Keratinocyte (primary cell): ENCODE results near the gene IGF1R. TPM values are rescaled to one million over a fixed set of nuclear protein-coding genes. Genes with fewer than 3 reads are reported as not detected.

Experiments
- DNase-seq: peaks from one replicate; pipeline ENCODE4 v3.0.0-alpha.2; 2011; ENCODE audit warnings: low read depth, missing footprints, low spot score
- FAIRE-seq: peaks from 2 replicates; lab custom pipeline; 2011; peaks lifted over from hg19 to GRCh38; lab: Jason Lieb, UNC
- H2AFZ ChIP-seq: 2 replicates; pipeline ENCODE4 v1.6.0; 2012; ENCODE audit warnings: low read length, control low read depth, inconsistent platforms; ENCODE audit not compliant: control insufficient read depth
- H3K27ac ChIP-seq: 2 replicates; pipeline ENCODE4 v1.5.1; 2011; ENCODE audit warnings: low read length; ENCODE audit not compliant: control insufficient read depth, insufficient read depth
- H3K27me3 ChIP-seq: 3 replicates; pipeline ENCODE4 v1.6.0; 2011; ENCODE audit warnings: low read length; ENCODE audit not compliant: control insufficient read depth, insufficient read depth; ENCODE audit errors: extremely low read depth
- H3K36me3 ChIP-seq, 2 experiments: 2 replicates in 1 of 2; 3 replicates in 1 of 2; pipeline ENCODE4 v1.5.1; 2011; ENCODE audit warnings: low read length in 2 of 2, mild to moderate bottlenecking in 1 of 2; ENCODE audit not compliant: control insufficient read depth in 2 of 2, insufficient read depth in 2 of 2; ENCODE audit errors: extremely low read depth in 1 of 2
- H3K4me1 ChIP-seq: 3 replicates; pipeline ENCODE4 v1.5.1; 2011; ENCODE audit warnings: low read length; ENCODE audit not compliant: control insufficient read depth, insufficient read depth; ENCODE audit errors: extremely low read depth
- H3K4me2 ChIP-seq: 3 replicates; pipeline ENCODE4 v1.6.0; 2011; ENCODE audit warnings: low read depth, low read length; ENCODE audit not compliant: control insufficient read depth, insufficient read depth; ENCODE audit errors: extremely low read depth
- H3K4me3 ChIP-seq, 3 experiments: fragments of 200-600 bp in 1 of 3; sonication (generic) in 1 of 3; 2 replicates in 2 of 3; 3 replicates in 1 of 3; pipeline ENCODE4 v1.5.1; 2011 to 2016; ENCODE audit warnings: low read length in 3 of 3, mild to moderate bottlenecking in 3 of 3, control low read depth in 2 of 3, inconsistent platforms in 1 of 3, low read depth in 1 of 3, mixed read lengths in 1 of 3, mixed run types in 1 of 3, moderate library complexity in 1 of 3; ENCODE audit not compliant: control insufficient read depth in 2 of 3, insufficient read depth in 2 of 3; ENCODE audit errors: extremely low read depth in 1 of 3
- H3K79me2 ChIP-seq: 2 replicates; pipeline ENCODE4 v1.6.0; 2012; ENCODE audit warnings: low read length; ENCODE audit not compliant: control insufficient read depth, insufficient read depth
- H3K9ac ChIP-seq: 3 replicates; pipeline ENCODE4 v1.6.0; 2011; ENCODE audit warnings: low read length; ENCODE audit not compliant: control insufficient read depth, insufficient read depth; ENCODE audit errors: extremely low read depth
- H3K9me1 ChIP-seq: 3 replicates; pipeline ENCODE4 v1.6.0; 2011; ENCODE audit warnings: low read length; ENCODE audit not compliant: control insufficient read depth, insufficient read depth; ENCODE audit errors: extremely low read depth
- H3K9me3 ChIP-seq: 2 replicates; pipeline ENCODE4 v1.5.1; 2012; ENCODE audit warnings: low read depth, low read length; ENCODE audit not compliant: control insufficient read depth
- H4K20me1 ChIP-seq: 3 replicates; pipeline ENCODE4 v1.6.0; 2011; ENCODE audit warnings: low read length; ENCODE audit not compliant: control insufficient read depth, insufficient read depth; ENCODE audit errors: extremely low read depth
- EZH2 ChIP-seq: IDR thresholded peaks from one replicate; pipeline ENCODE4 v1.6.1; 2012; ENCODE audit warnings: inconsistent platforms, mild to moderate bottlenecking, low read length, moderate library complexity
- dilution Hi-C: fragments of 300-500 bp; cut with MboI; formaldehyde crosslinking; loops from one replicate; pipeline ENCODE4 v1.7.0; 2020; ENCODE audit warnings: low sequenced_read_pairs; ENCODE audit not compliant: extremely low pct_ligation_motif_present
- polyA plus RNA-seq, 5 experiments: library from polyadenylated mRNA; depleted of rRNA in 3 of 5; stranded (reverse) in 3 of 5; stranded (forward) in 1 of 5; unstranded in 1 of 5; fragments of >200 nt; gene quantifications; 1 replicate in 1 of 5; 2 replicates in 3 of 5; 3 replicates in 1 of 5; pipeline versions ENCODE4 v1.2.1 to v1.2.3, GENCODE V29; 2011 to 2012; ENCODE audit warnings: missing spikeins in 2 of 5, low read depth in 1 of 5, low replicate concordance in 1 of 5
- TF ChIP-seq, protein P1 (sequence below), 3 experiments: IDR thresholded peaks in 1 of 3; conservative IDR thresholded peaks in 1 of 3; optimal IDR thresholded peaks in 1 of 3; 2 replicates in 2 of 3; 3 replicates in 1 of 3; pipeline versions ENCODE3 to v1.5.1; 2011; ENCODE audit warnings: low read length in 3 of 3, mild to moderate bottlenecking in 3 of 3, moderate library complexity in 2 of 3, control low read depth in 1 of 3, inconsistent platforms in 1 of 3; ENCODE audit not compliant: insufficient read depth in 2 of 3; ENCODE audit errors: extremely low read depth in 1 of 3

IGF1R gene
- polyA plus RNA-seq, 1 donor (not counting 4 experiments of a cell fraction or from before 2014, with no cell fraction given), result 14.5 TPM

DNA sequence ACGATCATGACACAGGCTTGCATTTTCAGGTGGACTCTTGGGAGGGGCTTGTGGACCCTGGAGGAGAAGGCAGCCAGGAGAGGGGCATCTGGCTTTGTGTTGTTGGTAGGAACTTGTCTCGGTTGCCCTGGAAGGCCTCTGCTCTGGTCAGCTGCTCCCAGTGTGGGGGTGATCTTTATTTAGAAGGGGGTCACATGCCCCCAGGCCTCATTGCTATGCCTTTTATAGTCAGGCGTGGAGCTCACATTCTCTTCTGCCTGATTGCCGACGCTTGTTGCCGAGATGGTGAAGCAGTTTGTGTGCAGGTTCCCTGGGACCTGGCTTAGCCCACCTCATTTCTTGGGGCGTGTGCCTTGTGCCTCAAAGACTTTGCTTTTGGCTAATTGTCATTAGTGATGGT is 66.6 kb downstream of the IGF1R start:
- H2AFZ ChIP-seq, result no peak overlapping the region
- FAIRE-seq (no peak), DNase-seq (no peak)
- peaks cover 10% of the 10 kb centered on the region for H3K9me1 ChIP-seq
- peaks cover 97% of the 10 kb centered on the region for H3K79me2 ChIP-seq
- H3K9ac ChIP-seq, result no peak overlapping the region
- TF ChIP-seq, protein P1, sequence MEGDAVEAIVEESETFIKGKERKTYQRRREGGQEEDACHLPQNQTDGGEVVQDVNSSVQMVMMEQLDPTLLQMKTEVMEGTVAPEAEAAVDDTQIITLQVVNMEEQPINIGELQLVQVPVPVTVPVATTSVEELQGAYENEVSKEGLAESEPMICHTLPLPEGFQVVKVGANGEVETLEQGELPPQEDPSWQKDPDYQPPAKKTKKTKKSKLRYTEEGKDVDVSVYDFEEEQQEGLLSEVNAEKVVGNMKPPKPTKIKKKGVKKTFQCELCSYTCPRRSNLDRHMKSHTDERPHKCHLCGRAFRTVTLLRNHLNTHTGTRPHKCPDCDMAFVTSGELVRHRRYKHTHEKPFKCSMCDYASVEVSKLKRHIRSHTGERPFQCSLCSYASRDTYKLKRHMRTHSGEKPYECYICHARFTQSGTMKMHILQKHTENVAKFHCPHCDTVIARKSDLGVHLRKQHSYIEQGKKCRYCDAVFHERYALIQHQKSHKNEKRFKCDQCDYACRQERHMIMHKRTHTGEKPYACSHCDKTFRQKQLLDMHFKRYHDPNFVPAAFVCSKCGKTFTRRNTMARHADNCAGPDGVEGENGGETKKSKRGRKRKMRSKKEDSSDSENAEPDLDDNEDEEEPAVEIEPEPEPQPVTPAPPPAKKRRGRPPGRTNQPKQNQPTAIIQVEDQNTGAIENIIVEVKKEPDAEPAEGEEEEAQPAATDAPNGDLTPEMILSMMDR (optimal IDR thresholded peaks at IDR 0.05 in 1 of 3, IDR thresholded peaks at IDR 0.05 in 1 of 3, conservative IDR thresholded peaks at IDR 0.05 in 1 of 3; ENCODE audit: extremely low read depth in 1 of 3, insufficient read depth in 2 of 3, low read length in 3 of 3), result no peak
- no peak for TF ChIP-seq EZH2
- peaks cover 0 to 3% of the 10 kb centered on the region in 2 experiments for H3K36me3 ChIP-seq
- no peak overlapping the region for H3K4me2 ChIP-seq
- H3K9me3 ChIP-seq, result no peaks in the 10 kb centered on the region
- H3K27me3 ChIP-seq, result no peaks in the 10 kb centered on the region
- H3K4me1 ChIP-seq, result peaks cover 13% of the 10 kb centered on the region
- dilution Hi-C loops, result no loop called here
- no peak overlapping the region for H3K27ac ChIP-seq
- H3K4me3 ChIP-seq, result no peak overlapping the region
- H4K20me1 ChIP-seq, result peaks cover 25% of the 10 kb centered on the region

DNA sequence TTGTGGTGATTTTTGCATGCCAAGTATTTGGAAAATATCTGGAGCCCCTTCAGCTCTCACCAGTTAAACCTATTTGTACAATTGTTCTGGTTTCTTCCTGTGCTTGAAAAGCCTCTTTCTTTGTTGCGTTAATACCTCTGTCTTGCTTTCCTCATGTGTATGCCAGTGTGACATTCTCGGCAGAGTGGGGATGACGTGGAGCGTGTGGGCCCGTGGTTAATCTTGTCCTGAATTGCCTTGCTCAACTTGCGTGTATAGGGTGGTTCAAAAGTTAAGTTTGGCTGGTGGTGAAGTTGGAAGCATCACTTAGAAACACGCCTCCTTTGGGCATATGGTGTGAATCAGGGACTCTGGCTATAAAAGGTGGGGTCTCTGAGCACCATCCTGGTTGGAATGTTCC is 67.1 kb downstream of the IGF1R start:
- H3K9me3 ChIP-seq, result no peaks in the 10 kb centered on the region
- peaks cover 13% of the 10 kb centered on the region for H3K4me1 ChIP-seq
- no peak for DNase-seq
- no peak overlapping the region for H3K4me3 ChIP-seq
- H2AFZ ChIP-seq, result no peak overlapping the region
- peaks cover 0 to 3% of the 10 kb centered on the region in 2 experiments for H3K36me3 ChIP-seq
- FAIRE-seq, result no peak
- H3K79me2 ChIP-seq, result peaks cover 97% of the 10 kb centered on the region
- no peak overlapping the region for H3K27ac ChIP-seq
- TF ChIP-seq, protein P1 (optimal IDR thresholded peaks at IDR 0.05 in 1 of 3, IDR thresholded peaks at IDR 0.05 in 1 of 3, conservative IDR thresholded peaks at IDR 0.05 in 1 of 3; ENCODE audit: extremely low read depth in 1 of 3, insufficient read depth in 2 of 3, low read length in 3 of 3), result no peak
- no peak for TF ChIP-seq EZH2
- no peaks in the 10 kb centered on the region for H3K27me3 ChIP-seq
- H3K9ac ChIP-seq, result no peak overlapping the region
- dilution Hi-C loops, result no loop called here
- peaks cover 10% of the 10 kb centered on the region for H3K9me1 ChIP-seq
- H4K20me1 ChIP-seq, result peaks cover 25% of the 10 kb centered on the region
- H3K4me2 ChIP-seq, result no peak overlapping the region
